CD14-positive monocyte (primary cell): Measurements from ENCODE around the gene POC1B. TPM values are rescaled to one million over a fixed set of nuclear protein-coding genes. Genes with fewer than 3 reads are reported as not detected.

Experiments
- DNase-seq, 3 donors: peaks; one replicate each; pipeline ENCODE4 v3.0.0-alpha.2; 2011 to 2022
- H2AFZ ChIP-seq: 2 replicates; pipeline ENCODE4 v1.6.0; 2012; ENCODE audit warnings: mild to moderate bottlenecking, low read depth, low read length, inconsistent platforms; ENCODE audit not compliant: insufficient read depth, poor library complexity, severe bottlenecking
- H3K27ac ChIP-seq, 2 donors: 1 replicate in 1 of 2; 2 replicates in 1 of 2; pipeline ENCODE4 v1.5.1; 2012 to 2013; ENCODE audit warnings: low read length in 2 of 2, control low read depth in 1 of 2, inconsistent platforms in 1 of 2, low read depth in 1 of 2, mild to moderate bottlenecking in 1 of 2
- H3K27me3 ChIP-seq, 2 donors: one replicate each; pipeline versions ENCODE4 v1.6.0 to v1.6.1; 2011 to 2013; ENCODE audit warnings: low read length in 2 of 2; ENCODE audit not compliant: control insufficient read depth in 2 of 2, insufficient read depth in 2 of 2
- H3K36me3 ChIP-seq, 2 donors: replicated peaks in 1 of 2; 1 replicate in 1 of 2; 2 replicates in 1 of 2; pipeline versions ENCODE4 v1.5.1 to v1.6.1; 2012 to 2013; ENCODE audit warnings: low read length in 2 of 2, control low read depth in 1 of 2, inconsistent platforms in 1 of 2, mild to moderate bottlenecking in 1 of 2; ENCODE audit not compliant: insufficient read depth in 2 of 2, control insufficient read depth in 1 of 2
- H3K4me1 ChIP-seq, 2 donors: 1 replicate in 1 of 2; 2 replicates in 1 of 2; pipeline versions ENCODE4 v1.5.1 to v1.6.1; 2012 to 2013; ENCODE audit warnings: low read length in 2 of 2, control low read depth in 1 of 2, inconsistent platforms in 1 of 2, mild to moderate bottlenecking in 1 of 2, moderate library complexity in 1 of 2; ENCODE audit not compliant: insufficient read depth in 2 of 2, control insufficient read depth in 1 of 2
- H3K4me2 ChIP-seq: replicated peaks from 2 replicates; pipeline ENCODE3; 2012; ENCODE audit warnings: low read length, moderate library complexity, mild to moderate bottlenecking; ENCODE audit not compliant: poor library complexity, severe bottlenecking; ENCODE audit errors: extremely low read depth
- H3K4me3 ChIP-seq, 3 experiments: fragments of 200-600 bp in 1 of 3; sonication (generic) in 1 of 3; replicated peaks in 1 of 3; 1 replicate in 2 of 3; 2 replicates in 1 of 3; pipeline ENCODE4 v1.5.1; 2011 to 2013; ENCODE audit warnings: low read length in 3 of 3, mild to moderate bottlenecking in 3 of 3, control low read depth in 2 of 3, low read depth in 2 of 3, inconsistent platforms in 1 of 3, moderate library complexity in 1 of 3
- H3K79me2 ChIP-seq: 2 replicates; pipeline ENCODE4 v1.6.0; 2012; ENCODE audit warnings: mild to moderate bottlenecking, control low read depth, inconsistent platforms, low read length, moderate library complexity; ENCODE audit not compliant: insufficient read depth
- H3K9ac ChIP-seq: 2 replicates; pipeline ENCODE4 v1.6.0; 2017; ENCODE audit warnings: low read length, mild to moderate bottlenecking; ENCODE audit not compliant: insufficient read depth, poor library complexity, severe bottlenecking
- H3K9me3 ChIP-seq, 2 donors: replicated peaks in 1 of 2; 1 replicate in 1 of 2; 2 replicates in 1 of 2; pipeline versions ENCODE4 v1.5.1 to v1.6.1; 2012 to 2013; ENCODE audit warnings: low read length in 2 of 2, control low read depth in 1 of 2; ENCODE audit not compliant: control insufficient read depth in 1 of 2, insufficient read depth in 1 of 2
- H4K20me1 ChIP-seq: 2 replicates; pipeline ENCODE4 v1.6.0; 2012; ENCODE audit warnings: mild to moderate bottlenecking, low read length, control low read depth, moderate library complexity; ENCODE audit not compliant: insufficient read depth
- H3K27ac Mint-ChIP-seq, 7 donors: one replicate each; pipeline ENCODE4 v1.8.0; 2020; ENCODE audit warnings: mild to moderate bottlenecking in 7 of 7, mixed read lengths in 7 of 7, moderate library complexity in 6 of 7, inconsistent platforms in 2 of 7
- H3K27me3 Mint-ChIP-seq, 3 donors: one replicate each; pipeline ENCODE4 v1.8.0; 2021 to 2022; ENCODE audit warnings: low read depth in 3 of 3, mild to moderate bottlenecking in 3 of 3, mixed read lengths in 3 of 3, moderate library complexity in 3 of 3, inconsistent platforms in 1 of 3
- H3K36me3 Mint-ChIP-seq, 2 donors: one replicate each; pipeline ENCODE4 v1.8.0; 2020; ENCODE audit warnings: mixed read lengths in 2 of 2, inconsistent platforms in 1 of 2, mild to moderate bottlenecking in 1 of 2
- H3K4me1 Mint-ChIP-seq: one replicate; pipeline ENCODE4 v1.8.0; 2020; ENCODE audit warnings: mild to moderate bottlenecking, mixed read lengths
- H3K4me3 Mint-ChIP-seq, 2 donors: one replicate each; pipeline ENCODE4 v1.8.0; 2020; ENCODE audit warnings: mild to moderate bottlenecking in 2 of 2, mixed read lengths in 2 of 2, moderate library complexity in 1 of 2
- H3K9me3 Mint-ChIP-seq, 7 donors: one replicate each; pipeline ENCODE4 v1.8.0; 2020 to 2022; ENCODE audit warnings: mixed read lengths in 7 of 7, mild to moderate bottlenecking in 6 of 7, moderate library complexity in 6 of 7, inconsistent platforms in 2 of 7
- WGBS: methylation state at CpG from one replicate; pipeline ENCODE4 v1.1.5; 2013; ENCODE audit warnings: missing lambda C conversion rate; ENCODE audit not compliant: insufficient coverage; 5-methylcytosine and 5-hydroxymethylcytosine counted together
- intact Hi-C, 2 donors: fragments of 100-400 bp; cut with micrococcal nuclease; formaldehyde crosslinking; loops; one replicate each; pipeline versions ENCODE4 v1.15.0 to v1.15.1; 2023
- polyA plus RNA-seq, 3 donors: library from polyadenylated mRNA; depleted of rRNA in 1 of 3; unstranded in 2 of 3; stranded (reverse) in 1 of 3; fragments of 300-500 nt in 2 of 3; fragments of >200 nt in 1 of 3; fragmentation: Illumina TruSeq in 2 of 3; gene quantifications; 1 replicate in 2 of 3; 2 replicates in 1 of 3; pipeline ENCODE4 v1.2.3, GENCODE V29; 2012 to 2021
- TF ChIP-seq, protein P1 (sequence below): fragments of 200-600 bp; IDR thresholded peaks from one replicate; pipeline ENCODE4 v1.8.0; 2022; ENCODE audit warnings: antibody characterized with exemption, mild to moderate bottlenecking

POC1B gene
- polyA plus RNA-seq, 3 donors: 8.4 to 32.0 (median 29.7) TPM

DNA sequence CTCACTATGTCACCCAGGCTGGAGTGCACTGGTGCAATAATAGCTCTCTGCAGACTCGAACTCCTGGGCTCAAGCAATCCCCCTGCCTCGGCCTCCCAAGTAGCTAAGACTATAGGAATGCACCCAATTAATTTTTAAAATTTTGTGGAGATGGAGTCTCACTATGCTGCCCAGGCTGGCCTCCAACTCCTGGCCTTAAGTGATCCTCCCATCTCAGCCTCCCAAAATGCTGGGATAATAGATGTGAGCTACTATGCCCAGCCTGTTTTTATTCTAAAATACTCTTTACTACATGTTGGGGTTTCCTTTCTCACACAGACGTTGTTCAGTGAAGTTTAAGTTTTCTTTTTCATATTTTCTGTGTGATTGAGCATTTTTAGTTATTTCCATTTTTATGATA is 112.6 kb downstream of the POC1B start:
- WGBS: no CpG with 5 or more reads among the region's 3 CpGs

GRCh38 chr12:89412665-89413064 is 113.2 kb downstream of the POC1B start:
- Mint-ChIP-seq H3K4me1 (peaks cover 10% of the 10 kb centered on the region), H3K27ac (peak overlapping the region in 1 of 7 donors; percentile 50), H3K36me3 (no peaks in the 10 kb centered on the region), H3K9me3 (peaks cover 0 to 5% (median 4%) of the 10 kb centered on the region in 7 donors), H3K27me3 (peaks cover 0 to 6% (median 4%) of the 10 kb centered on the region in 3 donors), H3K4me3 (no peak overlapping the region)
- no peak overlapping the region for H2AFZ ChIP-seq
- no peaks in the 10 kb centered on the region for H3K27me3 ChIP-seq
- no peak overlapping the region for H3K4me2 ChIP-seq
- H3K4me1 ChIP-seq: peaks cover 6 to 7% of the 10 kb centered on the region in 2 donors
- no peaks in the 10 kb centered on the region for H4K20me1 ChIP-seq
- intact Hi-C loops: no loop called here
- no peak for DNase-seq
- 77% methylated on average over 5 of the region's 6 CpGs for WGBS
- H3K9me3 ChIP-seq: no peaks in the 10 kb centered on the region
- H3K27ac ChIP-seq: no peak overlapping the region
- TF ChIP-seq, protein P1, sequence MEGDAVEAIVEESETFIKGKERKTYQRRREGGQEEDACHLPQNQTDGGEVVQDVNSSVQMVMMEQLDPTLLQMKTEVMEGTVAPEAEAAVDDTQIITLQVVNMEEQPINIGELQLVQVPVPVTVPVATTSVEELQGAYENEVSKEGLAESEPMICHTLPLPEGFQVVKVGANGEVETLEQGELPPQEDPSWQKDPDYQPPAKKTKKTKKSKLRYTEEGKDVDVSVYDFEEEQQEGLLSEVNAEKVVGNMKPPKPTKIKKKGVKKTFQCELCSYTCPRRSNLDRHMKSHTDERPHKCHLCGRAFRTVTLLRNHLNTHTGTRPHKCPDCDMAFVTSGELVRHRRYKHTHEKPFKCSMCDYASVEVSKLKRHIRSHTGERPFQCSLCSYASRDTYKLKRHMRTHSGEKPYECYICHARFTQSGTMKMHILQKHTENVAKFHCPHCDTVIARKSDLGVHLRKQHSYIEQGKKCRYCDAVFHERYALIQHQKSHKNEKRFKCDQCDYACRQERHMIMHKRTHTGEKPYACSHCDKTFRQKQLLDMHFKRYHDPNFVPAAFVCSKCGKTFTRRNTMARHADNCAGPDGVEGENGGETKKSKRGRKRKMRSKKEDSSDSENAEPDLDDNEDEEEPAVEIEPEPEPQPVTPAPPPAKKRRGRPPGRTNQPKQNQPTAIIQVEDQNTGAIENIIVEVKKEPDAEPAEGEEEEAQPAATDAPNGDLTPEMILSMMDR: no peak
- no peaks in the 10 kb centered on the region for H3K36me3 ChIP-seq
- H3K79me2 ChIP-seq: no peaks in the 10 kb centered on the region
- no peak overlapping the region for H3K9ac ChIP-seq
- no peak overlapping the region for H3K4me3 ChIP-seq

More for the DNA sequence above, 112.6 kb downstream of the POC1B start:
- H3K4me1 Mint-ChIP-seq: peaks cover 16% of the 10 kb centered on the region
- H3K36me3 Mint-ChIP-seq: no peaks in the 10 kb centered on the region
- no peak overlapping the region for H3K27ac Mint-ChIP-seq
- TF ChIP-seq, protein P1: no peak
- Histone ChIP-seq H3K4me1 (peaks cover 12% of the 10 kb centered on the region in 2 donors), H3K9ac (no peak overlapping the region), H3K9me3 (no peaks in the 10 kb centered on the region), H3K79me2 (no peaks in the 10 kb centered on the region), H3K27me3 (no peaks in the 10 kb centered on the region), H3K4me2 (no peak overlapping the region), H2AFZ (no peak overlapping the region), H3K36me3 (no peaks in the 10 kb centered on the region), H3K27ac (no peak overlapping the region), H4K20me1 (no peaks in the 10 kb centered on the region), H3K4me3 (no peak overlapping the region)
- peaks cover 0 to 6% (median 4%) of the 10 kb centered on the region in 3 donors for H3K27me3 Mint-ChIP-seq
- H3K4me3 Mint-ChIP-seq: no peak overlapping the region
- no peak for DNase-seq
- H3K9me3 Mint-ChIP-seq: peaks cover 0 to 7% (median 2%) of the 10 kb centered on the region in 7 donors
- intact Hi-C loops: no loop called here
